Left lung (tissue), 10 donors: ENCODE results near the gene U2AF1L4. TPM values are rescaled to one million over a fixed set of nuclear protein-coding genes. Genes with fewer than 3 reads are reported as not detected.

Source experiments
- ATAC-seq: fragments of 200-7000 bp; cut with Tn5 transposase; one replicate; pipeline ENCODE4 v1.9.1; 2020; ENCODE audit warnings: moderate library complexity
- DNase-seq, 4 donors: peaks; one replicate each; pipeline ENCODE4 v3.0.0-alpha.2; 2013 to 2020
- H3K27ac ChIP-seq, 2 donors: fragments of 200-600 bp; sonication (generic) in 1 of 2; one replicate each; pipeline versions ENCODE4 v1.5.0 to v1.8.0; 2020 to 2021
- H3K27me3 ChIP-seq, 2 donors: fragments of 200-600 bp; sonication (generic) in 1 of 2; one replicate each; pipeline versions ENCODE4 v1.5.0 to v1.8.0; 2020 to 2021
- H3K36me3 ChIP-seq, 2 donors: fragments of 200-600 bp; sonication (generic) in 1 of 2; one replicate each; pipeline versions ENCODE4 v1.5.0 to v1.8.0; 2020 to 2021
- H3K4me1 ChIP-seq, 2 donors: fragments of 200-600 bp; one replicate each; pipeline ENCODE4 v1.8.0; 2021
- H3K4me3 ChIP-seq, 2 donors: fragments of 200-600 bp; sonication (generic) in 1 of 2; one replicate each; pipeline versions ENCODE4 v1.5.0 to v1.8.0; 2020 to 2021; ENCODE audit warnings: mild to moderate bottlenecking in 1 of 2
- H3K9me3 ChIP-seq, 2 donors: fragments of 200-600 bp; sonication (generic) in 1 of 2; one replicate each; pipeline versions ENCODE4 v1.5.0 to v1.8.0; 2020 to 2021
- intact Hi-C, 2 donors: fragments of 100-400 bp; cut with DNase I; formaldehyde crosslinking; loops; one replicate each; pipeline versions ENCODE4 v1.11.2 to v1.14.2; 2022
- polyA plus RNA-seq, 6 donors: library from polyadenylated mRNA; unstranded; fragments of 120-200 nt; gene quantifications; one replicate each; pipeline ENCODE4 v1.2.1, GENCODE V29; 2013; ENCODE audit not compliant: insufficient read length in 6 of 6
- total RNA-seq, 2 donors: library from RNA; stranded (reverse); fragmentation: NEBNext Ultra II Directional; extraction: Animal tissue kit (Norgen Biotek cat#: 25700); gene quantifications; one replicate each; pipeline ENCODE4 v1.2.1, GENCODE V29; 2021
- TF ChIP-seq, protein P1 (sequence below), 2 donors: fragments of 200-600 bp; sonication (generic) in 1 of 2; IDR thresholded peaks; one replicate each; pipeline versions ENCODE4 v1.5.0 to v1.8.0; 2021; ENCODE audit warnings: antibody characterized with exemption in 2 of 2
- donor health status: DM: no; HTN: yes; CAD: no.
- donor health status: DM: no; HTN: no; CAD: no.

Gene U2AF1L4
- total and polyA plus RNA-seq, 8 donors: 15.2 to 20.5 (median 16.5) TPM

DNA sequence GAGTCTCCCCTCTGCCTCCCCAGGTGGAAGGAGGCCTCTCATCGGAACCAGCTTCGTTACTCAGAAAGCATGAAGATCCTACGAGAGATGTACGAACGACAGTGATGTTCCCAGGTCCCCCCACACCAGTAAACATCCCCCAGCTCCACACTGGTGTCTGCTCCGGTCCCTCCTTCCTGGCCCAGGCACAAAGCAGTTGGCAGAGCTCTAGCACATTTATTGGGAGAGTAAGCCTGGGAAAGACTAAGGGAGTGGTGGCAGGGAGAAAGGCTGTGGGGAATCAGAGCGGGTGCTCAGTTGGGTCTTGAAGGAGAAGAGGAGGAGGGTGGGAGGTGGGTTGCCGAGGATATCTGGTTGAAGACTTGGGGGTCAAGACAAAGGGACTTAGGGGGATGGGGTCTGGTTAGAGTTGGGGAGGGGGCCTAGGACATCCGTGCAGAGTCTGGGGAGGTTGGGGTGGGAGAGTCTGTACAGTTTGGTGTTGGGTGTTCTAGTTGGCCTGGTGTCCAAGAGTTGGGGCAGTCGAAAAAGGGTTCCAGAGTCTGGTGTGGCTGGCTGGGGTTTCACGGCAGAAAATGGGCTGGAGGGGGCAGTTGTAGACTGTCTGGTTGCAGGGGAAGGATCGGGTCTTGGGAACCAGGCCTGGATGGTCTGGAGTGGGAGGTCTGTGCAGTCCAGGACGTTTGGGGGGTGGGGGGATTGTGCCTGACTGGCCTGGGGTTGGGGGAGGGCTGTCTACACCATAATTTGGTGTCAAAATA is 9.3 kb upstream of the U2AF1L4 start:
- Histone ChIP-seq H3K9me3 (no peaks in the 10 kb centered on the region), H3K27me3 (peaks cover 0 to 21% of the 10 kb centered on the region in 2 donors), H3K4me1 (peaks cover 13 to 45% of the 10 kb centered on the region in 2 donors), H3K4me3 (no peak overlapping the region), H3K36me3 (peaks cover 0 to 40% of the 10 kb centered on the region in 2 donors), H3K27ac (no peak overlapping the region)
- intact Hi-C loops: no loop called here
- no peak for DNase-seq
- ATAC-seq: no peak
- TF ChIP-seq, protein P1, sequence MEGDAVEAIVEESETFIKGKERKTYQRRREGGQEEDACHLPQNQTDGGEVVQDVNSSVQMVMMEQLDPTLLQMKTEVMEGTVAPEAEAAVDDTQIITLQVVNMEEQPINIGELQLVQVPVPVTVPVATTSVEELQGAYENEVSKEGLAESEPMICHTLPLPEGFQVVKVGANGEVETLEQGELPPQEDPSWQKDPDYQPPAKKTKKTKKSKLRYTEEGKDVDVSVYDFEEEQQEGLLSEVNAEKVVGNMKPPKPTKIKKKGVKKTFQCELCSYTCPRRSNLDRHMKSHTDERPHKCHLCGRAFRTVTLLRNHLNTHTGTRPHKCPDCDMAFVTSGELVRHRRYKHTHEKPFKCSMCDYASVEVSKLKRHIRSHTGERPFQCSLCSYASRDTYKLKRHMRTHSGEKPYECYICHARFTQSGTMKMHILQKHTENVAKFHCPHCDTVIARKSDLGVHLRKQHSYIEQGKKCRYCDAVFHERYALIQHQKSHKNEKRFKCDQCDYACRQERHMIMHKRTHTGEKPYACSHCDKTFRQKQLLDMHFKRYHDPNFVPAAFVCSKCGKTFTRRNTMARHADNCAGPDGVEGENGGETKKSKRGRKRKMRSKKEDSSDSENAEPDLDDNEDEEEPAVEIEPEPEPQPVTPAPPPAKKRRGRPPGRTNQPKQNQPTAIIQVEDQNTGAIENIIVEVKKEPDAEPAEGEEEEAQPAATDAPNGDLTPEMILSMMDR (IDR thresholded peaks at IDR 0.05): no peak

DNA sequence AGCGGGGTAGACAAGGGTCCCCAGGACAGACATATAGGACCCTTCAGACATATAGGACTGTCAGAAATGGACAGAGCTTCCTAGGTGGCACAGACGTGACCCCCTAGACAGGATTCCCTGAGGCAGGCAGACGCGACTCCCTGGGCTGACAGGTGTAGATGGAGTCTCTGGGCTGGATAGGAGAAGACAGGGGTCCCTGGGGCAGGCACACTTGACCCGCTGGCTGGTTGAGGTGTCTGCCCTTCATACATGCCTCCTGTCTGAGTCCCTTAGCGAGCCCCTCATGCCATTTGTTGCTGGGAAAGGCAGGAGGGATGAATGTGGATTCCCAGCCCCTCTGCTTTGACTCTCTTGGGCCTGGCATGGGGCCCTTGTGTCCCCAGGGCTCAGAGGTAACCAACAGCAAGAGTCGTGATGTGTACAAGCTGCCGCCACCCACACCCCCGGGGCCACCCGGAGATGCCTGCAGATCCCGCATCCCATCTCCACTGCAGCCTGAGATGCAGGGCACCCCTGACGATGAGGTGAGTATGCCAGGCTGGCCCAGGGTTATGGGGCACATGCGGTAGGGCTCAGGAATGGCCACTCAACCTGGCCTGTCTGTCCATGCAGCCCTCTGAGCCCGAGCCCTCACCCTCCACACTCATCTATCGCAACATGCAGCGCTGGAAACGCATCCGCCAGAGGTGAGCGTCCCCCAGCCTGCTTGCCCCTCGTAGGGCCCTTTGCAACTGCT is 8.6 kb upstream of the U2AF1L4 start:
- no peak overlapping the region for H3K27ac ChIP-seq
- DNase-seq (no peak), ATAC-seq (no peak)
- intact Hi-C loops: no loop called here
- H3K36me3 ChIP-seq: peaks cover 0 to 40% of the 10 kb centered on the region in 2 donors
- peaks cover 11 to 45% of the 10 kb centered on the region in 2 donors for H3K4me1 ChIP-seq
- H3K9me3 ChIP-seq: no peaks in the 10 kb centered on the region
- peaks cover 0 to 21% of the 10 kb centered on the region in 2 donors for H3K27me3 ChIP-seq
- no peak overlapping the region for H3K4me3 ChIP-seq
- TF ChIP-seq, protein P1 (IDR thresholded peaks at IDR 0.05): no peak

DNA sequence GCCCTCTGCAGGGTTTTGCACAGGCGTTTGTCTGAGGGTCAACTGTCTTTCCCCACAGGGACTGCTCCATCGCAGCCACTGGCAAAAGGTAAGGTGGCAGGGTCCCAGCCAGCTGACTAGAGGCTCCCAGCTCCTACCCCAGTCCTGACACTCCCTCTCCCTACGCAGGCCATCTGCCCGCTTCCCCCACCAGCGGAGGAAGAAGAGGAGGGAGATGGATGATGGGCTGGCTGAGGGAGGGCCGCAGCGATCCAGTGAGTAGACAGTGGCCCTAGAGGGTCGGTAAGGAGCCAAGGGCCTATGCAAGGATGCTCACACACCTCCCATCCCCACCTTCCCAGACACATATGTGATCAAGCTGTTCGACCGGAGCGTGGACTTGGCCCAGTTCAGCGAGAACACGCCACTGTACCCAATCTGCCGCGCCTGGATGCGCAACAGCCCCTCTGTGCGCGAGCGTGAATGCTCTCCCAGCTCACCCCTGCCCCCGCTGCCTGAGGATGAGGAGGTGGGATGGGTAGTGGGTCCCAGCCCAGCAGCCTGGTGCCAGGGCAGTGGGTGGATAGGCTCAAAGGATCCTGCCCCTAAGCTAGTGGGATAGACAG is 7.6 kb upstream of the U2AF1L4 start:
- DNase-seq: no peak
- Histone ChIP-seq H3K27ac (no peak overlapping the region), H3K36me3 (peaks cover 0 to 40% of the 10 kb centered on the region in 2 donors), H3K27me3 (peaks cover 0 to 21% of the 10 kb centered on the region in 2 donors), H3K4me3 (no peak overlapping the region), H3K9me3 (no peaks in the 10 kb centered on the region), H3K4me1 (peaks cover 9 to 43% of the 10 kb centered on the region in 2 donors)
- intact Hi-C loops: no loop called here
- TF ChIP-seq, protein P1 (IDR thresholded peaks at IDR 0.05): no peak
- ATAC-seq: no peak

DNA sequence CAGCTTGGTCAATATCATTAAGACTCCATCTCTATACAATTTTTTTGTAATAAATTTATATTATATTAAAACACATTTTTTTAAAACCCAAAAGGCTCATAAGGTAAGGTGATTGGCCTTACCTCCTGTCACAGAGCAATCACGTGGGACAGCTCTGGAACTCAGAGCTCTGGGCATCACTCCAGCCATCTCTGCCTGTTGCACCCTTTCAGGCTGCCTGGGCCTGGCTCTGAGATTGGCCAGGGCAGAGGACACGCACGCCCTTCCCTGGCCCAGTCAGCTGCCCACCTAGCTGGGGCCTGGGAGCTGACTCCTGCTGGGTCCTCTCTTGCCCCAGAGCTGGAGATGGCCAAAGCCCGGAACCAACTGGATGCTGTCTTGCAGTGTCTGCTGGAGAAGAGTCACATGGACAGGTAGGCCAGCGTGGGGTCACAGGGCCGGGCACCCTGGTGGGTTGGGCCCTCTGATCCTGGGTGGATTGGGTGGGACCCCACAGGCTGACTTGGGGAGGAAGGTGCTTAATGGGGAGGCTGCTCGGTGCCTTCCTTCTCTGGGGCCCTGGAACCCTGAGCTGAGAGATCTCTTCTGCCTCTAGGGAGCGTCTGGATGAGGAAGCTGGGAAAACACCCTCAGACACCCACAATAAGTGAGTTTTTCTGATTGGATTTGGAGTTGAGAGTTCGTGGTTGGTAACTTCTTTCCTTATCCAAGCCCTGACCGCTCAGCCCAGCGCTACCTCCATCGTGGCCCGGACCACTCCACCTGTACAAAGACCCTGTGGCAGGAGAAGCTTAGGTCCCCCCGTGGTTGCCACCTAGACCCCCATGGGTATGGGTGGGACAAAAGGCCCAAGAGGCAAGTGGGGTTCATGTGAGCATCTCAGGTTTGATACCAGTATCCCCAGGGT is 6.9 kb upstream of the U2AF1L4 start:
- no peaks in the 10 kb centered on the region for H3K9me3 ChIP-seq
- no peak for DNase-seq
- H3K4me3 ChIP-seq: no peak overlapping the region
- peaks cover 5 to 46% of the 10 kb centered on the region in 2 donors for H3K4me1 ChIP-seq
- H3K27ac ChIP-seq: no peak overlapping the region
- intact Hi-C loops: no loop called here
- TF ChIP-seq, protein P1 (IDR thresholded peaks at IDR 0.05): no peak
- peaks cover 0 to 40% of the 10 kb centered on the region in 2 donors for H3K36me3 ChIP-seq
- peaks cover 0 to 21% of the 10 kb centered on the region in 2 donors for H3K27me3 ChIP-seq
- ATAC-seq: no peak
